NCI-H524 treated with DMSO at 0.1 percent for 48 hours (cell line): ENCODE measurements around the gene KRTAP23-1.

Experiments
- DNase-seq: peaks from one replicate; lab custom pipeline; 2025; lab: John Stamatoyannopoulos, UW

Gene KRTAP23-1

DNA sequence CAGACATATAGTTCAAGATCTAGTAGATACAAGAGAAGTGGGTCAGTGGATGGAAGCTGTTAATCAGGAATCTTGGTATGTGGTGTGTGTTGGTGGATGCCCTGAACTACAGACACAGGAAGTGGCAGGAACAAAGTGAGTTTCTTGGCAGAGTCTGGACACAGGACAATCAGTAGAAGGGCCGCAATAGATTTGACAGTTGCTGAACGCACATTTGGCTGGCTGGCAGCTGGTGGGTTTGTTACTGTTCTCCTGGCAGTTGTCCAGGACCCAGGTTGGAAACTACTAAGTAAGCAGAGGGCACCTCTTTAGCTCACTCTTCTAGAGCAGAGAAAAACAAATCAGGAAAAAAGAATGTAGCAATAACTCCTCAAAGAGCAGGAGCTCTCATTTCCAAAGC lies 41.5 kb downstream of the KRTAP23-1 start:
- no peak for DNase-seq

DNA sequence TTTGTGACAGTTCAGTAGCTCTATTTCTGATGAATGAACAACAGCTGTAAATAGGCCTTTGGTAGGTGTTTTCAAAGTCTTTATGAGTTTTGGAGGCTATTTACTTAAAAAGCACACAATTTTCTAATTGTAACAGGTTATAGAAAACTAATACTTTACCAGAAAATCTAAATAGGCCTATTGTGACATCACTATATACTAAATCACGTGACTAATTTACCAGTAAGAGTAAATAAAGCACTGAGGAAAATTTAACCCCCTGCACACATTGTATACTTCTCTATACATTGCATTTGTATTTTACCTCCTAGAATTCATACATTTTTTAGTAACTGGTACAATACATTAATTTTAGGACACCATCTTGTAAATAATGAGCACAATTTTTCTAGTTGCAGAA lies 43.3 kb downstream of the KRTAP23-1 start:
- DNase-seq = no peak
